Activated gamma-delta T cell treated with anti-CD3 and anti-CD28 coated beads, Interleukin-2, amount 50 U/mL, for 16 hours (primary cell): ENCODE measurements around the gene PAPPA.

Source experiments
- DNase-seq: peaks from one replicate; pipeline ENCODE4 v3.0.0-alpha.2; 2020; ENCODE audit warnings: low read depth

The PAPPA gene

DNA sequence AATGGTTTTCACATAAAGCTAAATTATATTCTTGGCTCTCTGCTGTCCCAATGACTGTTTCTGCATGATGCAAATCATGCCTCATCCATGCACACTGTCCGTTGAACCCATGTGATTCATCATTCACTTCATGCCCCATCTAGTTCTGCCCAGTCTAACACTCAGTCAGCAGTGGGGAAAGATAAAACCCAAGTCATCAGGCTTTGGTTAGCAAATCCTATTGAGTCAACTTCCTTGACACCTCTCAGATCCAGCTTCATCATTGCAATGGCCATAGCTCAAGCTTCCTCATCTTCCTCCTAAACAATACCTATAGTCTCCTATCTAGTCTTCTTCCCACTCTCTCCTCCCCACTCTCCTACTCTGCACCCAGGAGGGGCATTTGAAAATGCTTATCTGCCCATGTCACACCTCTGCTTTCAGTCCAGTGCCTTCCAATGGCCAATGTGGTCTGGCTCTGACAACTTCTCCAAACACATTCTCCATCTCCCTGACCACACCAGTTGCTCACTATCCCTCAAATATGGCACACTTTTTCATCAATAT, 267.5 kb downstream of the PAPPA start:
- DNase-seq = no peak

DNA sequence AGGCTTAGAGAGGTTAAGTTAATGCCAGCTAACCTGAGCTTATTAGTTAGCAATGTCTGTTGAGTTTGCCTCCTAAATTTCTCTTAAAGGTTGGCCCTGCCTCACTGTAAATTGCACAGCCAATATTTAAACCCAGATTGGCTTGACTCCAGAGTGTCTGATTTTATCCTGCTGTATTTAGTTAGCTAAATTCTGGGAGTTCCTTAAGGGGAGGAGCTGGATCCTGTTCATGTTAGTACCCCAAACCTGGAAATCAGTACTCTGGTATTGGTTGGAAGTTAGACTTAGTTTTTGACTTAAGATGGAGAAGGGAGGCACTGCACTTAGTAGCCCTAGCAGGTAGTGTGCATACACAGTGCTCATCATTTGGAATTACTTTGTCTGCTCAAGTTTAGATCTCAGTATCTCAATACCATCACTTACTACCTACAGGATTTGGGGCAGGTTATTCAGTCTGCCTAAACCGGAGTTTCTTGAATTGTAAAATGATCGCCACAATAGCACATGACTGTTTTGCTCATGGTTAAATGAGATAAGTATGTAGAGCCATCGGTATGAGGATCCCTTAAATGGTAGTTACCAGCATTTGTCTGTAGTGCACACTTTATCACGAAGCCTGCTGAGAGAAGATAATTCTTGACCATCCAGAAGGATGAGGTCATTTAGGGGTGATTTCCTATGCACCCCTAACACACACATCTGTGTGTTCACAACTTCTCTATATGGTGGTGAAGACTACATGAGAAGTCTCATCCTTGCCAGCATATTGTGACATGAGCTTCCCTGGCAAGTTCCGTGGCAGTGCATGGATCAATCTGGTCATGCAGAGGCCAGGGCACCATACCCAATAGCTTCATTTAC, 268.8 kb downstream of the PAPPA start:
- DNase-seq = no peak

DNA sequence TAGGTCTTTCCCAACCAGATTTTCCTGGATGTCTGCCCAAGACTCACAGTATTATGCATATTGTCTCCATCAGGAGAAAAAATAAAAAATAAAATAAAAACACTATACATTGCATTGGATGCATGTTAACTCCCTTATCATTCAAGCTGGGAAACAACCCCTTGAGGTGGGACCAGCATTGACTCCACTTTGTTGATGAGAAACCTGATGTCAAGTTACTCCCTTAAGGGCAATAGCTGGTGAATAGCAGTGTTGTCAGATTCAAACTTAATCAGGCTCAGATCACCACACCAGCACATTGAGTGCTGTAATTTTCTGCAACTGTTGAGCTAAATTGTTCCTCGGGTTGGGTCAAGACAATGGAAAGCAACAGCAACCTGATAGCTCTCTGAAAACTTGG, 269.6 kb downstream of the PAPPA start:
- DNase-seq = no peak

DNA sequence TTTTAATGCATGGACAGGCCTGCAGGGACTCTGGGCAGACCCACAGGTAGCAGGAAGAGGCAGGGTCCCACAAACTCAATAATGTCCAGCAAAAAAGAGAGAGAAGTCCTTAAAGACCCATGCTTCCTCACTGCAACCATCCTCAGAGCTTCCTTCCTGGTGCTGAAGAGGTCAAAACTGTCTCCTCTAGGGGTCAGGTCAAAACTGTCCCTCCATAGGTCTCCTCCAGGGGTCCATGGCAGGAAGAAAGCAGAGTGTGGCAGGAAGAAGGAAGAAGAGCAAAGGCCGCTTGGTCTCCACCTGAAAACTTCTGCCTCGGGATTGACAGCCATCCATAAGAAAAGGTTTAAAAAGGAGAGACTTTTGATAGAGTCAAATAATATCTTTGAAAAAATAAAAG, 271.7 kb downstream of the PAPPA start:
- DNase-seq = no peak

DNA sequence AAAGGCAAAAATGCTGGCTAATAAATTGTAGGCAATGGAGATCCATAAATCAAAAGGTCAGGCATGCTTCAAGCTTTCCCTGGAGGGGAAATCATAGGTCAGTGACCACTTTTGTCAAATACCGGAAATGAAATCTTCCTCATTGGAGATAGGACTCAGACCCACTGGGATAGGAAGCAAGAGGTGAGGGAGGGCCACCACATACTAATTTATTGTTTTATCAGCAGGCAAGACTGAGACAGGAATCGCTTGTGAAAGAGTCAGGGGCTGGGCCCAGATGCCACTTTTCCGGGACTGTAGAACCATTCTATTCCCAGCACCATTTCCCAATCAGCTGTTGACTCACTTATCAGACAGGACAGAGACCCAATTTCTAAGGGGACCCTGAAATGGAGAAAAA, 277.3 kb downstream of the PAPPA start:
- DNase-seq = no peak

DNA sequence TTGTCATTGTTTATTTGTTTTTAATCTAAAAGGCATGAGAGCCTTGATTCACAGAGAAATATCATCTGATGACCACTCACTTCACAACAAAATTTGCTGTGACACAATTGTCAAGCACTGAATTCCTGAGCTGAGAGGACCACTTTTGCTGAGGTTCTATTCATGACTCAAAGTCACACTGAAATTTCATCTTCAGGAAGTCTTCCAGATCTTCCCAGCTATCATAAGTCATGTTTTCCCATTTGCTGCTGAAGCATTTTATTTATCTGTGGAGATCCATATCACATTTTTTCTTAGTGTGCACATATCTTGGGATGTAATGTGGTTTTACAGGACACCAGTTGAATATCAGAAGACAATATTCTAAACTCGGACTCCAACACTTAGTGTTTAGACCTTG, 278.5 kb downstream of the PAPPA start:
- no peak for DNase-seq

DNA sequence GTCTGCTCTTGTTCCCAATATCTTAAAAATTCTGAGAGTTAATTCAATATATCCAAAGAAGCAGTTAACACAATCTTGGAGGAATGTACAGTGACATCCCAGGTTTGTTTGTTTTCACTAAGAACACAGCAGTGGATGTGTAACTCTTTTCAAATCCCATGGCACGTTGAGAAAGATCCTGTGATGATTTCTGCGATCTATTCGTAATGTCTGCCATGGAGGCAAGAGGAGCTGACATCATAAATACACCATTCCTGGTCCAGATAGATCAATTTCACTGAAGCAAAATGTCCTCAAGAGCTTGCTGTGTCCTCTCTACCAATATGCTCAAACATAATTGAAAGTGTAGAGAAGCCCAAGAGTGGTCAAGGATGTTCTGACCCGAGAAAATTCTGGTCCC, 280.7 kb downstream of the PAPPA start:
- DNase-seq = no peak

DNA sequence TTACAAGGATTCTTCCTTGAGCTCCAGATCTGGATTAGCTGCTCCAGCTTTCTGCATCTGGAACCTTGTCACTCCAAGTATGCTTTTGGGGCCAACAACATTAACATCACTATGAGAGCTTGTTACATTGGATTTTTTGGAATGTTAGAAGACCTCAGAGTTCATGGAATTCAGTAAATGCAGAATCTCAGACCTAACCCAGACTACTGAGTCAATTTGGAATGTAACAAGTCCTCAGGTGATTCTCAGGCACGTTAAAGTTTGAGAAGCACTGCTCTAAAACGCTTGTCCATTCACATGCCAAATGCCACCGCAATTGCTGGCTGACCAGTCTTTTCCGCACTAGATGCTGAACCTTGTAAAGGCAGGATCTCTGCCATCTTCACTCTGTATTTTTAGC, 282.1 kb downstream of the PAPPA start:
- DNase-seq = no peak

DNA sequence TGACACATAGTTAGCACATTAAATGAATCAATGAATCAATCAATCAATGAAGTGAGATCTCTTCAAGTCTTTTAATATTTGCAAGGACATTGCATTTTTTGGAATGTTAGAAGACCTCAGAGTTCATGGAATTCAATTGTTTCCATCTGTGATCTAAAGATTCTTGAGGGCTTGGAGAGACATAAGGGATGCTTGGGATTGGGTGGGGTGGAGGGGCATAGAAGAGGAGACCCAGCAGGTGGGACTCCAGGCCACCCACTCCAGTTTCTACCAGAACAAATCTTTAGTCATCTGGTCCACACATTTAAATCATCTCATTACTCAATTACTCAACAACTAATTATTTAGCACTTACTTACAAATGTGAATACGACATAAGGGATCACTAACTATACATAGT, 282.5 kb downstream of the PAPPA start:
- DNase-seq = no peak

DNA sequence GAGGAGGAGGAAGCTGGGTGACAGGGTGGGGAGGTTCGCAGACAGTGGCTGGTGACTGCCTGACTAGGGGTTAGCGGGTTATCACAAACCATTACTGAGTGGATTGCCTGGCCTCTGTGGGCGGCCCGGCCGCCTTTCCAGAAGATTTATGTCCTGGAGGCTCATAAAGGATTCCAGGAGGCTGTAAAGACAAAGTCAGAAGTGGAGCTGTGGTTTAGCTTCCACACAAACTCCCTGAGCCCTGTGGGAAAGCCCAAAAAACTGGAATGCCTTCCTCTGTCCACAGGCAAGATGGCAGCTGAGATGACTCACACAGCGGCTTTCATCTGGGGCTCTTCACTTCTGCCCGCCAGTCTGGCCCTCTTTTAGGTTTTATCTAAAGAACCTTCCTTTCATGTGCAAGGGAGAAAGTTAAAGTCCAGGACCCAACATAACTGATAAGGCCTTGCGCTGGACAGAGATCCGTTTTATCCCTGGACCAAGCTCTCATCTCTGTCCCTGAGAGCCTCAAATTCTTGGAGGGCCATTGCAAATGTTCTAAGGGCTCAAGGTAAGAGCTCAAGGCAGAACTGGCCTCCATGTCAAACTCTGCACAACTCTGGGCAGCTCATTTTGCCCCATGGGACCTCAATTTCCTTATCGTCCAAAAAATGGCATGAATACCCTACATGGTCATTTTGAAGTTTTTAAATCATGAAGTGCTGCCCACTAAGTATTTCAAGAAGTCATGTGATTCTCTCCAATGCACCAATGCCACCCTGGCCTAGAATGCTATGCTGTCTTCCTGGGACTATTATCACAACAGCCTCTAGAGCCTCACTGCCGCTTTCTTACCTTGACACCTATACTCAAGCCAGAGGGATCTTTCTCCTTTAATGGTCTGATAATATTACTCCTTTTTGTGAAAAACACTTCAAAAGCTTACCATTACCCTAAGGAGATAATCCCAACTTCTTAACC, 284.1 kb downstream of the PAPPA start:
- DNase-seq = no peak

DNA sequence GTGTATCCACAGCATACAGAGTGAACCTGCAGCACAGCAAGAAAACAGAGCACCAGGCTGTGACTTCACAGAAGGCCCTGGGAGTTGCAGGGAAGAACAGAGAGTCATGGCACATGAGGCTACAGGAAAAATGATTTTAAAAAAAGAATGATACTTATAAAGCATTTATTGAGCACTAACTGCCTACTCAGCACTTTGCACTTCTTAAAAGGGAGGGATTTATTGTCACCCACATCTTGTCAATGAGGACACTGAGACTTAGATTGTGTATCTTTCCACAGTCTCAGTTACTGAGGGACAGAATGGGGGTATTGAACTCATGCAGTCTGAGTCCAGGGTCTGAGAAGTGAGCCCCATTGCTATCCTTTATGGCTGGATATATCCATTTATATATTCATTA, 288.9 kb downstream of the PAPPA start:
- DNase-seq = no peak

DNA sequence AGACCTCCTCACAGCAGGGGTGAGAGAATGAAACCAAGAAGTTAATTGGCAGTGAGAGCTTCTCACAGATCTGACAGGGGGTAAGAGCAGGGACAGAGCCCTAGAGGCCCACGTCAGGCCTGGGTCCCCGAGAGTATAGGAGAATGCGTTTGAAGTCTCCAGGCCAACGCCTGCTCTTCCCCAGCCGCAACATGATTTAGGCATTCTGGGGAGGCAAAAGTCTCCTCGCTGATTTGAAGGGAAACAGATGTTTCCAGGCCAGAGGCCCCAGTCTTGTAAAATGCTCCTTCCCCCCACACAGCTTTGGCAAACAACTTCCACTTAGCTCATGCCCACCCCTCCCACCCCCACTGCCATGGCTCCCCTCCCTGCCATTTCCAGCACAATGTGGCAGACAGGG, 294.3 kb downstream of the PAPPA start:
- DNase-seq = no peak

DNA sequence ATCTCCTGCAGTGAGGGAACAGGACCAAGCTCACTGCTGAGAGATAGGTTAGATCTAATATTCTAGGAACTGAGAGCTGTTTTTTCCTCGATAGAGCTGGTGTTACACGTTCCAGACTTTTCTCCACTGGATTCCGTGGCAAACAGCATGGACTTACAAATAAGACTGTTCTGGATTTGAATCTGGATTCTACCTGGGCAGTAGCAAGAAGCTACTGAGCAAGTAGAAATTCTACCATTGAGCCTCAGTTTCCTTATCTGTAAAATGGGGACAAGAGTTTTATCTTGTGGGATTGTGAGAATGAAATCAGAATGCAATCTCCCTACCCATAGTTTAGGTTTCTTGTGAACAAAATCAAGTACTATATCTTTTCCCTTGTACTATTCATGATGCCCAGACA, 294.8 kb downstream of the PAPPA start:
- DNase-seq = no peak

DNA sequence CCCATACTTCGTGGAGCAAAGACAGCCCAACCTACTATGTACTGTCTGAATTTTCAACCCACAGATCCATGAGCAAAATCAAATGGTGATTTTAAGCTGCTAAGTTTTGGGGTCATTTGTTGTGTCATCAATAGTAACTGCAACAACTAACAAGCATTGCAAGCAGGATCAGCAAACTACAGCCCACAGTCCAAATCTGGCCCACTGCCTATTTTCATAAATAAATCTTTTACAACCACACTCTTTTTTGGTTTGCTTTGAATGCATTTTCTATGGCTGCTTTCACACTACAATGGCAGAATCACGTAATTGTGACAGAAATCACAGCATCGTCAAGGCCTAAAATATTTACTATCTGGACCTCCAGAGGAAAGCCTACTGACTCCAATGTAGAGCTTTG, 296.4 kb downstream of the PAPPA start:
- no peak for DNase-seq

DNA sequence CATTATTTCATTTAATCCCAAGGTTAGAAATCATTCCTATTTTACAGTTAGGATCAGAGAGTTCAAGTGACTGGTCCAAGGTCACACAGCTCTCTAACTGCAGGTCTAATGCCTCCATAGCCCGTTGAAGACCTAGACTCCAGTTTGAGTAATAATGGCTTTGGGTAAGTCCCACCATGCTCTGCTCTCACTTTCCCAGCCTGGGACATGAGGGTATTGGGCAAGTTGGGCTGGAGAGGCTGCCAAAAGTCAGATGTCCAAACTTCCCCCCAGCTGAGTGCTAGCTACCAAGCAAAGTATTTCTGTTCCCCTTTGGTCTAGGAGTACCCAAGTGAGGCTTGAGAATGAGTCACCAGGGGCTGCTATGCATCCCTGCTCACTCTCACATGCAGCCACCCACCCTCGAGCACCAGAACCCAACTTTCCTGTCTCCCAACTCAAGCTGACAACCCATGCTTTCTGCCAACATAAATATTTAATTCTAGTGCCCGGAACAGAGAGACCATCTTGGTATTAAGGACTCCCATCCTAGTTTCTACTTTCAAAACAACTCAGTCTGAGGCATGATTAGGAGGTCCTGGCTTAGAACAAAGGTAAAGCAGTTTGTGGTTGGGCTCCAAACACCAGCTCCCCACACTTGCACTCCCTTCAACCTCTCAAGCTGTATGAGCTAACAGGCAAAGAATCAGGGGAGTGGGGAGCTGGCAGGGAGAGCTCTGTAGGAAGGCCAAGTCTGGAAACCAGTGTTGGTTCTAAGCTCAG, 297.0 kb downstream of the PAPPA start:
- no peak for DNase-seq

DNA sequence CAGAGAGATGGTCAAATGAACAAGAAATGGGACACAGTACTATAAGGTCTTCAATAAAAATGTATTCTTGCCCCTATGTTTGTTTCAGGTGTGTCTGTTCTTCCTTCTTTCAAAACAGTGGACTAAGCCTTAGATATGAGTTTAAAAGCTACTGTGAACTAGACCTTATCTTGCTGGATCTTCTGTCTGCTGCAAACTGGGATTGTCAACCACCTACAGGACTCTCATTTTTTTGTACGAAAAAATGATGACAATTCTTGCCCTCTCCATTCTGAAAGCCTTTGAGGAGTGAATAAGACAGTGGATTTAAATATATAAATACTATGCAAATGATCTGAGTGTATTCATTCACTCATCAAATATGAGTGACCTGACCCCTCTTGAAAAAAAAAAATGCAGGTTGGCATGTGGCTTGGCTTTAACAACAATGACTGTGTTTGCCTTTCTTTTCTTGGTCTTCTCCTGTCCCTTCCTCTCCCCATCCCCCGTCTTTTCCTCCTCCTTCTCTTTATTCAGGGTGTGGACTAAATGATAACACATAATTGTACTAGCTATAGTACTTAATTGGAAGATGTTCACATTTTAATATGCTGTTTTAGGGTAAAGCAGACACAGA, 298.0 kb downstream of the PAPPA start:
- DNase-seq = no peak
